B cell (primary cell): Measurements from ENCODE around the gene TNKS1BP1. TPM values are rescaled to one million over a fixed set of nuclear protein-coding genes. Genes with fewer than 3 reads are reported as not detected.

ENCODE experiments used
- ATAC-seq: fragments of 200-7000 bp; cut with Tn5 transposase; one replicate; pipeline ENCODE4 v1.10.0; 2021; ENCODE audit warnings: low read depth, mild to moderate bottlenecking, moderate number of reproducible peaks, moderate library complexity
- CTCF ChIA-PET: fragments of 350-600 bp; sonication (Branson Sonifier 250); formaldehyde crosslinking; loops from one replicate; lab custom pipeline; 2021; ENCODE audit warnings: antibody characterized with exemption, inconsistent platforms; lab: Charles Lee
- POLR2A ChIA-PET: fragments of 350-600 bp; sonication (Branson Sonifier 250); formaldehyde crosslinking; loops from one replicate; lab custom pipeline; 2021; ENCODE audit warnings: antibody characterized with exemption; lab: Charles Lee
- DNase-seq: peaks from one replicate; pipeline ENCODE4 v3.0.0; 2013
- H2AFZ ChIP-seq: 2 replicates; pipeline ENCODE4 v1.6.1; 2012; ENCODE audit warnings: mild to moderate bottlenecking, low read depth, low read length; ENCODE audit not compliant: insufficient read depth, poor library complexity, severe bottlenecking
- H3K27ac ChIP-seq, 2 donors: 1 replicate in 1 of 2; 2 replicates in 1 of 2; pipeline ENCODE4 v1.5.1; 2012 to 2013; ENCODE audit warnings: low read length in 2 of 2, mild to moderate bottlenecking in 2 of 2, moderate library complexity in 1 of 2
- H3K27me3 ChIP-seq, 4 experiments: fragments of 200-600 bp in 1 of 4; sonication (generic) in 1 of 4; replicated peaks in 1 of 4; 1 replicate in 2 of 4; 2 replicates in 2 of 4; pipeline versions ENCODE4 v1.6.1 to v1.7.0; 2013 to 2016; ENCODE audit warnings: low read length in 3 of 4, mild to moderate bottlenecking in 2 of 4, mixed read lengths in 1 of 4, moderate library complexity in 1 of 4; ENCODE audit not compliant: insufficient read depth in 4 of 4, control insufficient read depth in 3 of 4; ENCODE audit errors: control extremely low read depth in 1 of 4
- H3K36me3 ChIP-seq, 2 experiments: replicated peaks in 1 of 2; 1 replicate in 1 of 2; 2 replicates in 1 of 2; pipeline versions ENCODE4 v1.6.1 to v1.7.1; 2013; ENCODE audit warnings: low read length in 1 of 2; ENCODE audit not compliant: insufficient read depth in 2 of 2, control insufficient read depth in 1 of 2; ENCODE audit errors: control extremely low read depth in 1 of 2, extremely low read depth in 1 of 2
- H3K4me1 ChIP-seq, 2 donors: fragments of 200-600 bp in 1 of 2; sonication (generic) in 1 of 2; 1 replicate in 1 of 2; 2 replicates in 1 of 2; pipeline versions ENCODE4 v1.5.1 to v1.6.1; 2013 to 2017; ENCODE audit warnings: low read length in 2 of 2; ENCODE audit not compliant: control insufficient read depth in 2 of 2, insufficient read depth in 2 of 2
- H3K4me2 ChIP-seq: replicated peaks from 2 replicates; pipeline ENCODE3; 2012; ENCODE audit warnings: mild to moderate bottlenecking, low read depth, low read length; ENCODE audit not compliant: poor library complexity, severe bottlenecking
- H3K4me3 ChIP-seq, 5 experiments: fragments of 200-600 bp in 1 of 5; sonication (generic) in 1 of 5; 1 replicate in 3 of 5; 2 replicates in 2 of 5; pipeline versions ENCODE4 v1.5.1 to v1.7.0; 2011 to 2016; ENCODE audit warnings: low read length in 4 of 5, mild to moderate bottlenecking in 4 of 5, low read depth in 2 of 5, control low read depth in 1 of 5, moderate library complexity in 1 of 5; ENCODE audit not compliant: insufficient read depth in 1 of 5; ENCODE audit errors: control extremely low read depth in 1 of 5, extremely low read depth in 1 of 5
- H3K79me2 ChIP-seq: fragments of 200-600 bp; sonication (generic); one replicate; pipeline ENCODE4 v1.6.0; 2016; ENCODE audit warnings: low read length; ENCODE audit not compliant: control insufficient read depth, insufficient read depth
- H3K9ac ChIP-seq: fragments of 200-600 bp; sonication (generic); 2 replicates; pipeline ENCODE4 v1.6.1; 2017; ENCODE audit warnings: mild to moderate bottlenecking, low read length, moderate library complexity
- H3K9me3 ChIP-seq, 3 donors: one replicate each; pipeline versions ENCODE4 v1.6.1 to v1.7.1; 2013; ENCODE audit warnings: low read length in 2 of 3; ENCODE audit not compliant: control insufficient read depth in 2 of 3, insufficient read depth in 1 of 3; ENCODE audit errors: control extremely low read depth in 1 of 3
- H4K20me1 ChIP-seq: 2 replicates; pipeline ENCODE4 v1.6.0; 2012; ENCODE audit warnings: mild to moderate bottlenecking, low read length; ENCODE audit not compliant: insufficient read depth, control insufficient read depth, poor library complexity, severe bottlenecking
- H3K27ac Mint-ChIP-seq: one replicate; pipeline ENCODE4 v1.8.0; 2021; ENCODE audit warnings: mixed read lengths
- H3K27me3 Mint-ChIP-seq: one replicate; pipeline ENCODE4 v1.8.0; 2021; ENCODE audit warnings: mixed read lengths
- H3K4me1 Mint-ChIP-seq: one replicate; pipeline ENCODE4 v1.8.0; 2021; ENCODE audit warnings: mixed read lengths
- H3K4me3 Mint-ChIP-seq: one replicate; pipeline ENCODE4 v1.8.0; 2021; ENCODE audit warnings: mixed read lengths
- H3K9me3 Mint-ChIP-seq: one replicate; pipeline ENCODE4 v1.8.0; 2022; ENCODE audit warnings: mixed read lengths; ENCODE audit not compliant: insufficient read depth
- CTCF ChIP-seq: fragments of 200-600 bp; IDR thresholded peaks from one replicate; pipeline ENCODE4 v1.8.0; 2022; ENCODE audit warnings: antibody characterized with exemption, mild to moderate bottlenecking
- EZH2 ChIP-seq: IDR thresholded peaks from 2 replicates; pipeline ENCODE4 v1.6.1; 2012; ENCODE audit warnings: borderline replicate concordance, low read depth, mild to moderate bottlenecking, moderate library complexity, low read length; ENCODE audit not compliant: insufficient read depth, poor library complexity, severe bottlenecking
- WGBS: methylation state at CpG from one replicate; pipeline ENCODE4 v1.1.5; 2013; ENCODE audit warnings: missing lambda C conversion rate; ENCODE audit not compliant: insufficient coverage; 5-methylcytosine and 5-hydroxymethylcytosine counted together
- intact Hi-C: fragments of 100-400 bp; cut with micrococcal nuclease; formaldehyde crosslinking; loops from one replicate; pipeline ENCODE4 v1.10.0; 2022
- polyA plus RNA-seq: library from polyadenylated mRNA; depleted of rRNA; stranded (reverse); fragments of >200 nt; gene quantifications from 2 replicates; pipeline ENCODE4 v1.2.3, GENCODE V29; 2012
- total RNA-seq, 2 donors: library from RNA; stranded (reverse); fragments of 120-200 nt in 1 of 2; gene quantifications; 1 replicate in 1 of 2; 2 replicates in 1 of 2; pipeline versions ENCODE4 v1.2.3 to v1.2.4, GENCODE V29; 2013 to 2022

TNKS1BP1 gene
- total and polyA plus RNA-seq, 2 donors (not counting 1 experiment from before 2014, with no cell fraction given): 2.2 to 12.2 TPM

DNA sequence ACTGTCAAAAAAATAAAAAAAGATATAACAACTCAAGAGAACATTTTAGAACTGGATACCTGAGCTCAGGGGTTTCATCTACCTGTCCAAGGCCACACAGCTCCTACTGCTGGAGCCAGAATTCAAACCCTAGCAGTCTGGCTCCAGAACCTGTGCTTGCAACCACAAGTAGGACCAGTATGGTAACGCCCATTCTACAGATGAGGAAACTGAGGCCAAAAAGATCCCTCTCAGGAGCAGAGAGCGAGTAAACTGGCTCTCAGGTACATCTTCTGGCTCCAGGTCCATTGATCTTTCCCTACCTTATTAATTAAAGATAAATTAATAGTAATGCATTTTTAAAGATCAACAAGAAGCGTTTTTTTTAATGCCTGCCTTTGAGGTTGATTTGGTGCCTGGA lies 32.6 kb upstream of the TNKS1BP1 start:
- Histone ChIP-seq H3K9me3 (no peaks in the 10 kb centered on the region), H3K4me3 (no peak overlapping the region), H4K20me1 (no peaks in the 10 kb centered on the region), H3K79me2 (no peaks in the 10 kb centered on the region), H3K27me3 (peaks cover 0 to 5% (median 1%) of the 10 kb centered on the region in 4 experiments), H3K27ac (no peak overlapping the region), H3K36me3 (no peaks in the 10 kb centered on the region), H3K4me2 (no peak overlapping the region), H3K9ac (no peak overlapping the region), H2AFZ (no peak overlapping the region), H3K4me1 (no peaks in the 10 kb centered on the region)
- ChIA-PET CTCF (interaction anchor here (1.1 to 3.5 kb wide), 3 partner anchors 9 to 27 kb away, joined by 3 to 15 read pairs (median 4); no protein-coding TSS in a partner anchor), POLR2A (no interaction called here)
- TF ChIP-seq CTCF (no peak), EZH2 (no peak)
- H3K27ac Mint-ChIP-seq: no peak overlapping the region
- no peaks in the 10 kb centered on the region for H3K9me3 Mint-ChIP-seq
- peaks cover 37% of the 10 kb centered on the region for H3K27me3 Mint-ChIP-seq
- DNase-seq (no peak), ATAC-seq (no peak)
- WGBS: 86% methylated on average over 2 of the region's 3 CpGs
- H3K4me3 Mint-ChIP-seq: no peak overlapping the region
- intact Hi-C loops: no loop called here
- H3K4me1 Mint-ChIP-seq: no peaks in the 10 kb centered on the region

- ChIA-PET POLR2A (interaction anchor here (0.7 kb wide), 1 partner anchor 11 kb away, joined by 3 read pairs; no protein-coding TSS in a partner anchor), CTCF (interaction anchor here (3.5 kb wide), 1 partner anchor 10 kb away, joined by 15 read pairs; no protein-coding TSS in a partner anchor)
- H3K4me1 ChIP-seq: no peaks in the 10 kb centered on the region
- no peak overlapping the region for H3K4me3 Mint-ChIP-seq
- no peak overlapping the region for H3K9ac ChIP-seq
- ATAC-seq: no peak
- H3K4me2 ChIP-seq: no peak overlapping the region
- no peak for DNase-seq
- no peaks in the 10 kb centered on the region for H4K20me1 ChIP-seq
- no peaks in the 10 kb centered on the region for H3K9me3 Mint-ChIP-seq
- H3K4me3 ChIP-seq: no peak overlapping the region
- H3K27ac ChIP-seq: no peak overlapping the region
- peaks cover 0 to 2% (median 0%) of the 10 kb centered on the region in 3 donors for H3K9me3 ChIP-seq
- H3K27me3 ChIP-seq: peaks cover 0 to 5% (median 2%) of the 10 kb centered on the region in 4 experiments
- no peak overlapping the region for H2AFZ ChIP-seq
- H3K79me2 ChIP-seq: no peaks in the 10 kb centered on the region
- peaks cover 35% of the 10 kb centered on the region for H3K27me3 Mint-ChIP-seq
- H3K4me1 Mint-ChIP-seq: no peaks in the 10 kb centered on the region
- intact Hi-C loops: no loop called here
- 11% methylated on average over 9 of the region's 9 CpGs for WGBS
- no peak for TF ChIP-seq EZH2
- no peak for TF ChIP-seq CTCF
- H3K36me3 ChIP-seq: no peaks in the 10 kb centered on the region
- no peak overlapping the region for H3K27ac Mint-ChIP-seq
These were observed 31.5 kb upstream of the TNKS1BP1 start for GRCh38 chr11:57356268-57356667.
